WTC11 (cell line): ENCODE data around the gene UBL4B. TPM values are rescaled to one million over a fixed set of nuclear protein-coding genes. Genes with fewer than 3 reads are reported as not detected.

Experiments
- ATAC-seq: fragments of 200-7000 bp; cut with Tn5 transposase; 2 replicates; pipeline ENCODE4 v1.10.0; 2021; ENCODE audit warnings: mild to moderate bottlenecking, moderate library complexity
- CTCF ChIA-PET: fragments of 300-600 bp; sonication (Branson Sonifier 250); formaldehyde crosslinking; loops from one replicate; lab custom pipeline; 2021; ENCODE audit warnings: antibody characterized with exemption; lab: Charles Lee
- POLR2A ChIA-PET: fragments of 350-600 bp; sonication (Branson Sonifier 250); formaldehyde crosslinking; loops from one replicate; lab custom pipeline; 2021; ENCODE audit warnings: antibody characterized with exemption; lab: Charles Lee
- DNase-seq: peaks from one replicate; pipeline ENCODE4 v3.0.0; 2021; ENCODE audit warnings: low spot score
- H3K27ac Mint-ChIP-seq: 2 replicates; pipeline ENCODE4 v1.8.0; 2021; ENCODE audit warnings: mixed read lengths
- H3K27me3 Mint-ChIP-seq: 2 replicates; pipeline ENCODE4 v1.8.0; 2021; ENCODE audit warnings: low read depth, mild to moderate bottlenecking, moderate library complexity, mixed read lengths
- H3K36me3 Mint-ChIP-seq: 2 replicates; pipeline ENCODE4 v1.8.0; 2021; ENCODE audit warnings: mixed read lengths
- H3K4me1 Mint-ChIP-seq: 2 replicates; pipeline ENCODE4 v1.8.0; 2022; ENCODE audit warnings: mixed read lengths
- H3K4me3 Mint-ChIP-seq: 2 replicates; pipeline ENCODE4 v1.8.0; 2021; ENCODE audit warnings: mild to moderate bottlenecking, moderate library complexity, mixed read lengths
- H3K9me3 Mint-ChIP-seq: 2 replicates; pipeline ENCODE4 v1.8.0; 2021; ENCODE audit warnings: mixed read lengths
- AFF4 ChIP-seq: sonication (generic); formaldehyde crosslinking; IDR thresholded peaks from 2 replicates; pipeline ENCODE4 v1.8.1; 2023; ENCODE audit warnings: mild to moderate bottlenecking, missing genetic modification reagents, borderline replicate concordance
- AR ChIP-seq: fragments of 250-450 bp; sonication (Bioruptor Pico); IDR thresholded peaks from 2 replicates; pipeline ENCODE4 v1.9.0; 2021; ENCODE audit warnings: mild to moderate bottlenecking
- ATF1 ChIP-seq: sonication (generic); formaldehyde crosslinking; IDR thresholded peaks from 2 replicates; pipeline ENCODE4 v1.8.1; 2023; ENCODE audit warnings: mild to moderate bottlenecking, moderate library complexity, missing genetic modification reagents
- ATF3 ChIP-seq: sonication (generic); formaldehyde crosslinking; conservative IDR thresholded peaks from 2 replicates; pipeline ENCODE4 v1.8.1; 2022; ENCODE audit warnings: mild to moderate bottlenecking, missing genetic modification reagents
- ERG ChIP-seq: fragments of 250-450 bp; sonication (Bioruptor Pico); IDR thresholded peaks from 2 replicates; pipeline ENCODE4 v1.8.0; 2021; ENCODE audit warnings: mild to moderate bottlenecking
- FOXJ3 ChIP-seq: sonication (generic); formaldehyde crosslinking; IDR thresholded peaks from 2 replicates; pipeline ENCODE4 v1.9.0; 2021; ENCODE audit warnings: missing genetic modification reagents, mild to moderate bottlenecking, borderline replicate concordance
- FOXK1 ChIP-seq: sonication (generic); formaldehyde crosslinking; IDR thresholded peaks from 2 replicates; pipeline ENCODE4 v1.8.0; 2022; ENCODE audit warnings: mild to moderate bottlenecking, moderate library complexity, missing genetic modification reagents
- FOXP1 ChIP-seq: sonication (generic); formaldehyde crosslinking; IDR thresholded peaks from 2 replicates; pipeline ENCODE4 v1.8.0; 2022; ENCODE audit warnings: missing genetic modification reagents, mild to moderate bottlenecking, moderate library complexity, borderline replicate concordance
- FOXP4 ChIP-seq: sonication (generic); formaldehyde crosslinking; IDR thresholded peaks from 2 replicates; pipeline ENCODE4 v1.8.0; 2022; ENCODE audit warnings: mild to moderate bottlenecking, missing genetic modification reagents
- GABPB1 ChIP-seq: sonication (generic); formaldehyde crosslinking; IDR thresholded peaks from 2 replicates; pipeline ENCODE4 v1.8.1; 2023; ENCODE audit warnings: mild to moderate bottlenecking, missing genetic modification reagents
- HMGA2 ChIP-seq: fragments of 250-450 bp; sonication (Bioruptor Pico); IDR thresholded peaks from 2 replicates; pipeline ENCODE4 v1.4.0; 2021; ENCODE audit warnings: mild to moderate bottlenecking, moderate library complexity
- IRF1 ChIP-seq: sonication (generic); formaldehyde crosslinking; IDR thresholded peaks from 2 replicates; pipeline ENCODE4 v1.8.0; 2023; ENCODE audit warnings: missing genetic modification reagents
- KAT7 ChIP-seq: sonication (generic); formaldehyde crosslinking; IDR thresholded peaks from 2 replicates; pipeline ENCODE4 v1.8.1; 2023; ENCODE audit warnings: missing genetic modification reagents, mild to moderate bottlenecking, borderline replicate concordance
- NR2C2 ChIP-seq: sonication (generic); formaldehyde crosslinking; IDR thresholded peaks from 2 replicates; pipeline ENCODE4 v1.8.0; 2022; ENCODE audit warnings: mild to moderate bottlenecking, missing genetic modification reagents
- SP1 ChIP-seq: sonication (generic); formaldehyde crosslinking; conservative IDR thresholded peaks from 2 replicates; pipeline ENCODE4 v1.8.1; 2022; ENCODE audit warnings: missing genetic modification reagents
- TEAD4 ChIP-seq: sonication (generic); formaldehyde crosslinking; IDR thresholded peaks from 2 replicates; pipeline ENCODE4 v1.8.0; 2022; ENCODE audit warnings: mild to moderate bottlenecking, missing genetic modification reagents
- ZBTB21 ChIP-seq: sonication (generic); formaldehyde crosslinking; IDR thresholded peaks from 2 replicates; pipeline ENCODE4 v1.8.1; 2023; ENCODE audit warnings: mild to moderate bottlenecking, missing genetic modification reagents, borderline replicate concordance
- ZNF138 ChIP-seq: sonication (generic); formaldehyde crosslinking; conservative IDR thresholded peaks from 2 replicates; pipeline ENCODE4 v1.8.1; 2022; ENCODE audit warnings: mild to moderate bottlenecking, moderate library complexity, missing genetic modification reagents
- ZNF263 ChIP-seq: sonication (generic); formaldehyde crosslinking; IDR thresholded peaks from 2 replicates; pipeline ENCODE4 v1.8.1; 2022; ENCODE audit warnings: low read depth, mild to moderate bottlenecking, moderate library complexity, missing genetic modification reagents
- ZNF281 ChIP-seq: sonication (generic); formaldehyde crosslinking; IDR thresholded peaks from 2 replicates; pipeline ENCODE4 v1.8.0; 2023; ENCODE audit warnings: mild to moderate bottlenecking, missing genetic modification reagents
- ZNF423 ChIP-seq: fragments of 250-450 bp; sonication (Bioruptor Pico); IDR thresholded peaks from 2 replicates; pipeline ENCODE4 v2.1.2; 2022; ENCODE audit warnings: mild to moderate bottlenecking, moderate library complexity
- total RNA-seq: library from RNA; stranded (reverse); gene quantifications from 3 replicates; pipeline ENCODE4 v1.2.3, GENCODE V29; 2021

The UBL4B gene
- total RNA-seq, 1 experiment from 2014 or later: 0.11 TPM

- TF ChIP-seq ZNF281 (no peak), AR (no peak), IRF1 (CRISPR knock-in tag) (no peak)
Measured at GRCh38 chr1:110152133-110152785, 40.0 kb downstream of the UBL4B start (continued).

- CTCF ChIA-PET: interaction anchor here (1.5 kb wide), 1 partner anchor 8 kb away, joined by 4 read pairs; no protein-coding TSS in a partner anchor
- Mint-ChIP-seq H3K9me3 (no peaks in the 10 kb centered on the region), H3K27ac (no peak overlapping the region), H3K27me3 (peaks cover 59% of the 10 kb centered on the region), H3K36me3 (no peaks in the 10 kb centered on the region), H3K4me1 (peaks cover 6% of the 10 kb centered on the region), H3K4me3 (no peak overlapping the region)
- DNase-seq (no peak), ATAC-seq (no peak)
- POLR2A ChIA-PET: no interaction called here
- TF ChIP-seq GABPB1 (CRISPR knock-in tag) (no peak), ATF3 (CRISPR knock-in tag) (no peak), FOXJ3 (no peak), TEAD4 (CRISPR knock-in tag) (no peak), AFF4 (no peak), FOXK1 (CRISPR knock-in tag) (no peak), NR2C2 (no peak), HMGA2 (CRISPR knock-in tag) (no peak), FOXP4 (CRISPR knock-in tag) (no peak), ERG (CRISPR knock-in tag) (no peak), ZNF263 (CRISPR knock-in tag) (no peak), KAT7 (CRISPR knock-in tag) (no peak), SP1 (CRISPR knock-in tag) (no peak), ZNF423 (CRISPR knock-in tag) (no peak), ATF1 (no peak), FOXP1 (CRISPR knock-in tag) (no peak), ZBTB21 (no peak), ZNF138 (CRISPR knock-in tag) (no peak)
Measured at GRCh38 chr1:110153407-110153950, 41.2 kb downstream of the UBL4B start.
